Fibroblast of mammary gland (primary cell): ENCODE measurements around the gene IFNA6.

Experiments
- DNase-seq: peaks from one replicate; pipeline ENCODE4 v3.0.0-alpha.2; 2010; ENCODE audit warnings: low read depth
- H3K4me3 ChIP-seq: 2 replicates; pipeline ENCODE4 v1.5.1; 2011; ENCODE audit warnings: low read depth, mild to moderate bottlenecking, low read length, moderate library complexity; ENCODE audit not compliant: control insufficient read depth
- TF ChIP-seq, protein P1 (sequence below): conservative IDR thresholded peaks from 2 replicates; pipeline ENCODE4 v1.5.1; 2011; ENCODE audit warnings: low read depth, low read length, inconsistent platforms; ENCODE audit not compliant: control insufficient read depth, insufficient read depth

The IFNA6 gene

DNA sequence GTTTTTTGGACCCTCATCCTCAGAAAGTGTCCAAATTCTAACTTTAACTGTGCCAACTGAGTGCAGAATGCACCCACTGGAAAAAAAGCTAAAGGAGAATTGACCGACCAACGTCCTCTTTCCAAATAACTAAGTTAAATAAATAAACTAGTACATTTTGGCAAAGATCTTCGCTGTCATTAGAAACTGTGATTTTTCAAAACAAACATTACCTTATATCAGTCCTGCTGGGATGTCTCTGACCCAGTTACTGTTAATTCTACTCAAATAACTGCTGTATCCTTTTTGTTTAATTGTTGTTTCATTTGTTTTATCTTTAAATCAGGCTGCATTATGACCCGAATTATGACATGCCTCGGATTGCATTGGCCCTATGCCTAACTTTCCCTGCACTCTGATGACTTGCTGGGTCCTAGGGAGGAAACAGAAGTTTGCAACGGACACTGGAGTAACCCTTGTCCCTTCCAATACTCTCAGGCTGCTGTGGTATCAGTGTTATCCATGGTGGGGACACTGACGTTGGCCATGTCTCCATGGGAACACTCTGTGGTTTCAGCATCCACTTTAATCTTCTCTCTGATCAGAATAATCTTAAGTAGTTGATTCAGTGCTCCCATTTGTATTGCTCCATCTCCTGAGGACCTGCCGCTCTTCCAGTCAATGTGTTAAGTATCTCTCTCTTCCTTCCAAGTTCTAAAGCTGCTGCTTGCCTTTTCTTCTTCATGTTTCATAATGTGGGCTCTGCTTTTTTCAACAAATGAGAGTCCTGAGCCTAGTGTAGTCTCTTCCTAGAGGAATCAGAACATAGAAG lies 34.5 kb downstream of the IFNA6 start:
- DNase-seq, result no peak
- TF ChIP-seq, protein P1, sequence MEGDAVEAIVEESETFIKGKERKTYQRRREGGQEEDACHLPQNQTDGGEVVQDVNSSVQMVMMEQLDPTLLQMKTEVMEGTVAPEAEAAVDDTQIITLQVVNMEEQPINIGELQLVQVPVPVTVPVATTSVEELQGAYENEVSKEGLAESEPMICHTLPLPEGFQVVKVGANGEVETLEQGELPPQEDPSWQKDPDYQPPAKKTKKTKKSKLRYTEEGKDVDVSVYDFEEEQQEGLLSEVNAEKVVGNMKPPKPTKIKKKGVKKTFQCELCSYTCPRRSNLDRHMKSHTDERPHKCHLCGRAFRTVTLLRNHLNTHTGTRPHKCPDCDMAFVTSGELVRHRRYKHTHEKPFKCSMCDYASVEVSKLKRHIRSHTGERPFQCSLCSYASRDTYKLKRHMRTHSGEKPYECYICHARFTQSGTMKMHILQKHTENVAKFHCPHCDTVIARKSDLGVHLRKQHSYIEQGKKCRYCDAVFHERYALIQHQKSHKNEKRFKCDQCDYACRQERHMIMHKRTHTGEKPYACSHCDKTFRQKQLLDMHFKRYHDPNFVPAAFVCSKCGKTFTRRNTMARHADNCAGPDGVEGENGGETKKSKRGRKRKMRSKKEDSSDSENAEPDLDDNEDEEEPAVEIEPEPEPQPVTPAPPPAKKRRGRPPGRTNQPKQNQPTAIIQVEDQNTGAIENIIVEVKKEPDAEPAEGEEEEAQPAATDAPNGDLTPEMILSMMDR, result no peak
- H3K4me3 ChIP-seq, result no peak overlapping the region

DNA sequence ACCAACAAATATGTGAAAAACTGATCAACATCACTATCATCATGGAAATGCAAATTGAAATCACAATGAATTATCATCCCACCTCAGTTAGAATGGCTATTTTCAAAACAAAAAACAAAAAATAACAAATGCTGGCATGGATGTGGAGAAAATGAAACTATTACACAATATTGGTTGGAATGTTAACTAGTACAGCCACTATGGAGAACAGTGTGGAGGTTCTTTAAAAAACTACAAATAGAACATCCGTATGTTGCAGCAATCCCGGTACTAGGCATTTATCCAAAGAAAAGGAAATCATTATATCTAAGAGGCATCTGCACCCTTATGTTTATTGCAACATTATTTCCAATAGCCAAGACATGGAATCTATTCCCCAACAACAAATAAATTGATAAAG lies 36.5 kb downstream of the IFNA6 start:
- no peak overlapping the region for H3K4me3 ChIP-seq
- DNase-seq, result no peak
- TF ChIP-seq, protein P1, result no peak

DNA sequence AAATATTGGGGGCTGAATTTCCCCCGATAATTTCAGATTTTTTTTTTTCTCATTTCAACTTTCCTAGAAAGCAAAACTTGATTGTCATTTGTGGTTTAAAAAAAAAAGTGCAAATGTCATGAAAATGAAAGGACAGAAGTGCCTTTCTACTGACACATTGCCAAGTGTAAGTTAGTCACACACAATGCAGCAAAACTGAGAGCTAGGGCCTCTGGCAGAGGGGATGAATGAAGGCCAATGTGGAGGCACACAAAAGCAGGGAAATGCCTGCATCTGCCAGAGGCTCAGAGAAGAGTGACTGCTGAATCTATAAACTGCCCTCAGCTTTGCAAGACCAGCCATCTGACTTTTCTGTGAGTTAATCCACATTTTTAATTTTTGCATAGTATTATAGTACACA lies 38.8 kb downstream of the IFNA6 start:
- H3K4me3 ChIP-seq, result no peak overlapping the region
- TF ChIP-seq, protein P1, result no peak
- no peak for DNase-seq

DNA sequence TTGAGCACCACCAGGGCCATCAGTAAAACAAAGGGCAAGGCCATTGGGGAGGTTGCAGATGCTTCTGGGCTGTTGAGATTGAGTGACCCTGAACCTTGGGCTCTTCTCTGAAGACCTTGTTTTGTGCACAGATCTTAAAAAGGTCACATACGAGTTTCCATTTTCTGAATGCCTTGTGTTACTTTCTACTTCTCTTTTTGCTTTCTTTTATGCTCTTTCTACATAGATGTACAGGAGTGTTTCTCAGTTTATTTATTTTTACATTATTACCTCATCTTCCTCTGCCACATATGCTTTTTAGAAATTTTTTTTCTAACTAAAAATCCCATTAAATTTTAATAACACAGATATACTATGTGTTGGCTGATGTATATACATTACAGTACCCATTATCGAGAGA lies 45.5 kb downstream of the IFNA6 start, which contains the start of gene IFNA5:
Gene IFNA5 (minus strand): TSS at position 101 of the 400 bp plus-strand sequence. CDS start 57 bp downstream, at position 44.
- no peak within 1 kb of the TSS for H3K4me3 ChIP-seq
- TF ChIP-seq, protein P1, result no peak
- no peak for DNase-seq
